Subcutaneous preadipocyte (primary cell): ENCODE data around the gene TRIM38. TPM values are rescaled to one million over a fixed set of nuclear protein-coding genes. Genes with fewer than 3 reads are reported as not detected.

Experiments used
- small RNA-seq: library from RNA; depleted of rRNA; stranded (forward); fragments of <200 nt; gene quantifications from one replicate; pipeline ENCODE3, GENCODE V24; 2012
- total RNA-seq: library from RNA; depleted of rRNA; stranded (reverse); fragments of >200 nt; gene quantifications from 2 replicates; pipeline ENCODE4 v1.2.3, GENCODE V29; 2012

TRIM38 gene
- total RNA-seq: 10.0 and 14.7 TPM in 2 replicates

GRCh38 chr6:25962149-25963127 is at the start of gene TRIM38:
TSS of gene TRIM38 (plus strand) at chr6:25962802. CDS start at chr6:25966523, 3,721 bp downstream.

GRCh38 chr6:25930532-25931410 is 31.8 kb upstream of the TRIM38 start, which contains the start of gene SLC17A2:
TSS of gene SLC17A2 (minus strand) at chr6:25930691. CDS start at chr6:25925796, 4,895 bp downstream.

Small RNAs within 50 kb of the gene (small RNA-seq; reads per million reads assigned to genes)
- not detected for gene HIST1H1PS2

Other genes starting within 250 kb of the TRIM38 start
- gene SLC17A4, start 208.1 kb upstream of the TRIM38 start, total RNA-seq: not detected in 2 replicates
- not detected in 2 replicates for gene SLC17A1, start 130.8 kb upstream of the TRIM38 start, total RNA-seq
- not detected in 2 replicates for gene SLC17A3, start 88.6 kb upstream of the TRIM38 start, total RNA-seq
- gene SLC17A2, start 32.1 kb upstream of the TRIM38 start, total RNA-seq: not detected in 2 replicates
- 8.8 and 11.1 TPM in 2 replicates for gene HFE, start 124.6 kb downstream of the TRIM38 start, total RNA-seq